ENCODE measurements around the gene WDFY3.

DNA sequence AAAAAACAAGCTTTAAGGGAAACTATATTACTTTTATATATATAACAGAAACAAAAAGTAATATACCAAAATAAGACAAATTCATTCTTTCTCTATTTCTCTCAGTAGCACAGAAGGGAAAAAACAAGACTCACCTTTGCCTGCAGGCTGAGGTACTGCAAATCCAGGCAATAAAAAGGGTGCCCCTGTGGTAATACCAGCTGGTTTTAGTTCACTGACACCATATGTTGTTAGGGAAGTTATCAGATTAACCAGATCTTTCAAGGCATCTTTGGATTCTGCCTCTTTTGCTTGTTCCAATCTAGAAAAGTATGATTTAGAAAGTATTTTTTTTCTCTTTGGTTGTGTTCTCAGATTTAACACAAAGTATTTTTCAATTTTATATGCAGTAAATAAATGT, 139.8 kb downstream of the WDFY3 start:
- TF ChIP-seq CTCF (IDR thresholded peaks at IDR 0.05) (no peak), POLR2A (IDR thresholded peaks at IDR 0.05) (no peak)
